Colonic mucosa (tissue), 4 donors: ENCODE results near the gene GLCE. TPM values are rescaled to one million over a fixed set of nuclear protein-coding genes. Genes with fewer than 3 reads are reported as not detected.

Experiments used
- DNase-seq: peaks from one replicate; pipeline ENCODE4 v3.0.0-alpha.2; 2020
- H3K27ac ChIP-seq: fragments of 200-600 bp; one replicate; pipeline ENCODE4 v1.8.0; 2021
- H3K27me3 ChIP-seq: fragments of 200-600 bp; one replicate; pipeline ENCODE4 v1.8.0; 2021
- H3K36me3 ChIP-seq: fragments of 200-600 bp; one replicate; pipeline ENCODE4 v1.8.0; 2021
- H3K4me1 ChIP-seq: fragments of 200-600 bp; one replicate; pipeline ENCODE4 v1.8.0; 2021; ENCODE audit warnings: mild to moderate bottlenecking
- H3K4me3 ChIP-seq: fragments of 200-600 bp; one replicate; pipeline ENCODE4 v1.8.0; 2021
- H3K9ac ChIP-seq, 2 donors: one replicate each; pipeline ENCODE4 v1.7.0; 2013; ENCODE audit warnings: control low read depth in 2 of 2, low read depth in 2 of 2, low read length in 2 of 2
- H3K9me3 ChIP-seq: fragments of 200-600 bp; one replicate; pipeline ENCODE4 v1.8.0; 2021
- intact Hi-C: fragments of 100-400 bp; cut with DNase I; formaldehyde crosslinking; loops from one replicate; pipeline ENCODE4 v1.14.1; 2022
- total RNA-seq, 2 donors: library from RNA; stranded (reverse); fragmentation: NEBNext Ultra II Directional in 1 of 2; extraction: Animal tissue kit (Norgen Biotek cat#: 25700) in 1 of 2; gene quantifications; one replicate each; pipeline ENCODE4 v1.2.1, GENCODE V29; 2021
- TF ChIP-seq, protein P1 (sequence below): fragments of 200-600 bp; IDR thresholded peaks from one replicate; pipeline ENCODE4 v1.8.0; 2022; ENCODE audit warnings: antibody characterized with exemption, mild to moderate bottlenecking
- donor health status: healthy.
- donor health status: DM: no; HTN: no; CAD: no.
- donor health status: DM: no; HTN: no; CAD: no.

GLCE gene
- total RNA-seq, 2 donors from 2014 or later, result 28.0 to 61.1 TPM

DNA sequence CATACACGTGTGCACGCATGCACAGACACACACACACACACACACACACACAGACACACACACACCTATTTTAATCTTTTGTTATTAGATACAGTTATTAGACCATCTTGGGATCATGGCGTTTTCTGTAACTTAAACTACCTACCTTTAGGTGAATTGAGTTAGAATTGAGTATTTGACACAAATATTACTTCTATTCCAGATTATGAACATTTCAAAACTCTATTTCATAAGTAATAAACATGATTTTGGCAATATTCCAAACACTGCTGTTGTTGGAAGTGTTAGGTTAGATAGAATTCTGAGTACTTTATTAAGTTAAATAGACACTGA is 65.6 kb downstream of the GLCE start:
- Histone ChIP-seq H3K27me3 (no peaks in the 10 kb centered on the region), H3K4me1 (no peaks in the 10 kb centered on the region), H3K9me3 (no peaks in the 10 kb centered on the region), H3K27ac (no peak overlapping the region), H3K4me3 (no peak overlapping the region), H3K36me3 (no peaks in the 10 kb centered on the region), H3K9ac (no peak overlapping the region)
- TF ChIP-seq, protein P1, sequence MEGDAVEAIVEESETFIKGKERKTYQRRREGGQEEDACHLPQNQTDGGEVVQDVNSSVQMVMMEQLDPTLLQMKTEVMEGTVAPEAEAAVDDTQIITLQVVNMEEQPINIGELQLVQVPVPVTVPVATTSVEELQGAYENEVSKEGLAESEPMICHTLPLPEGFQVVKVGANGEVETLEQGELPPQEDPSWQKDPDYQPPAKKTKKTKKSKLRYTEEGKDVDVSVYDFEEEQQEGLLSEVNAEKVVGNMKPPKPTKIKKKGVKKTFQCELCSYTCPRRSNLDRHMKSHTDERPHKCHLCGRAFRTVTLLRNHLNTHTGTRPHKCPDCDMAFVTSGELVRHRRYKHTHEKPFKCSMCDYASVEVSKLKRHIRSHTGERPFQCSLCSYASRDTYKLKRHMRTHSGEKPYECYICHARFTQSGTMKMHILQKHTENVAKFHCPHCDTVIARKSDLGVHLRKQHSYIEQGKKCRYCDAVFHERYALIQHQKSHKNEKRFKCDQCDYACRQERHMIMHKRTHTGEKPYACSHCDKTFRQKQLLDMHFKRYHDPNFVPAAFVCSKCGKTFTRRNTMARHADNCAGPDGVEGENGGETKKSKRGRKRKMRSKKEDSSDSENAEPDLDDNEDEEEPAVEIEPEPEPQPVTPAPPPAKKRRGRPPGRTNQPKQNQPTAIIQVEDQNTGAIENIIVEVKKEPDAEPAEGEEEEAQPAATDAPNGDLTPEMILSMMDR, result no peak
- intact Hi-C loops, result loop anchor here (1.0 to 10.0 kb wide), 2 partner anchors 61 to 167 kb away; partner anchors contain the start of gene GLCE
- no peak for DNase-seq

DNA sequence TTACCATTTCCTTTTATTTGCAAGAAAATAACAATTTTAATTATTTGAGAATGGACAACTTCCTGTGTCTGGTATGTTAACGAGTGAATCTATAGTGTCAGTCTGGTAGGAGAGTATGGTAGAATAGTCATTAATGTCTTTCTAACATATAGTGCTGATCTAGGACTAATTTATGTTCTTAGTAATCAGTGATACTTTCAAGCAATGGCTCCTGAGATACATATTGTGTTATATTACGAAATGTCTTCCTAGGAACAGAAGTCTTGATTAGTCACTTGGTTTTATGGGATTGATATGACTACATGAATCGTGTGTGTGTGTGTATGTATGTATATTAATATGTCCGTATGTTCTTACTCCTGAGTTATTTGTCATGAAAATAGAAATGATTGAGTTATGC is 71.7 kb downstream of the GLCE start:
- H3K36me3 ChIP-seq, result no peaks in the 10 kb centered on the region
- no peak overlapping the region for H3K4me3 ChIP-seq
- H3K4me1 ChIP-seq, result no peaks in the 10 kb centered on the region
- no peak overlapping the region for H3K27ac ChIP-seq
- H3K27me3 ChIP-seq, result no peaks in the 10 kb centered on the region
- no peaks in the 10 kb centered on the region for H3K9me3 ChIP-seq
- no peak for DNase-seq
- intact Hi-C loops, result no loop called here
- TF ChIP-seq, protein P1, result no peak
- H3K9ac ChIP-seq, result no peak overlapping the region

DNA sequence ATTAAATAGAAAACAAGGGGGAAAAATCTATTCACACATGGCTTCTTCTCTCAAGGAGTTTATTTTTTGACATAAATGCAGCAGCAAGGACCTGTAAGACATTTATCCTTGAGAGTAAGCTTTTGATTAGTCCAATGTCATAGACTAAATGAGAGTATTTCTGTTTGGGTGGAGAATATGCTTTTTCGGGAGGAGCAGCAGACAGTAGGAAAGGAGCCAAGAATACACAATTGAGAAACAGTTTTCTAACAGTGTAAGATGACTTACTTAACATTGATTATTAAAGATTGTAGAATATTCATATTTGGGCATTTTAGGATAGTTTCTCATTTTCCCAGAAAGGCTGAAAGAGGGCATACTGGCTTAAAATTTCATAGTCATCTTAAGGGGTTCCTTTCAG is 72.3 kb downstream of the GLCE start:
- H3K36me3 ChIP-seq, result no peaks in the 10 kb centered on the region
- no peak for DNase-seq
- no peak overlapping the region for H3K27ac ChIP-seq
- H3K9ac ChIP-seq, result no peak overlapping the region
- H3K27me3 ChIP-seq, result no peaks in the 10 kb centered on the region
- H3K4me1 ChIP-seq, result no peaks in the 10 kb centered on the region
- intact Hi-C loops, result no loop called here
- TF ChIP-seq, protein P1, result no peak
- H3K4me3 ChIP-seq, result no peak overlapping the region
- H3K9me3 ChIP-seq, result no peaks in the 10 kb centered on the region

DNA sequence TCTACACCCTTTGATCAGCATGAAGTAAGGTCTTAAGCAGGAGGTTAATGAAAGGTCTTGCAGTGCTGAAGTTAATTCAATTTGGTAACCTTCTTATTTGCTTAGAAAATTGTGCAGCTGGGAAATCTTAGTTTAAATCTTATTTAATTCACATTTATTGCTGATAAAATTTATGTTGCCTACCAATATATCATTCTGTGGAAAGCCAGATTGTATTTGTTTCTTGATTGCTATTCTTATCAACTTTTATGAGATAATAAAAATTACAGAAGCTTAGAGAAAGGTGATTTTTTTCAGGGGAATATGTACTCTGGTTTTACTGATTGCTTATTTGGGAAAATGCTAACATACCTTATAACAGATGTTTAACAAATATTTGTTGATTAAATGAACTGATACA is 74.2 kb downstream of the GLCE start:
- intact Hi-C loops, result no loop called here
- Histone ChIP-seq H3K27me3 (no peaks in the 10 kb centered on the region), H3K27ac (no peak overlapping the region), H3K36me3 (no peaks in the 10 kb centered on the region), H3K4me1 (no peaks in the 10 kb centered on the region), H3K9ac (no peak overlapping the region), H3K4me3 (no peak overlapping the region), H3K9me3 (no peaks in the 10 kb centered on the region)
- no peak for DNase-seq
- TF ChIP-seq, protein P1, result no peak

DNA sequence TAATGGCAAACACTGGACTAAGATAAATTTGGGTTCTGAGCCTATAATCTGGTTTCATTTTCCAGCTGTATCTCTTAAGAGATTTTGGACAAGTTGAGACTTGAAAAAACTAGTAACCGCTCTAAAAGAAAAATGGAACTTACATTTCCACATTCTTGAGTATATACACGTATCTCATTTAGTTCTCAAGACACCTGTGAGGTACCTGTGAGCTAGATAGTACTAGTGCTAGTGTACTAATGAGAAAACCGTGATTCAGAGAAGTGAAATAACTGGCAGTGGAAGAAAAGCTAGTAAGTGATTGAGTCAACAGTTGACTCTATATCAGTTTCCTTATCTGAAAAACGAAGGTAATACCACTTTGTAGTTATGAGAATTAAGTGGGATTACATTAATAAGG is 76.1 kb downstream of the GLCE start:
- no peak overlapping the region for H3K4me3 ChIP-seq
- H3K4me1 ChIP-seq, result no peaks in the 10 kb centered on the region
- no peaks in the 10 kb centered on the region for H3K9me3 ChIP-seq
- no peak overlapping the region for H3K9ac ChIP-seq
- no peak overlapping the region for H3K27ac ChIP-seq
- no peaks in the 10 kb centered on the region for H3K27me3 ChIP-seq
- no peak for DNase-seq
- TF ChIP-seq, protein P1, result no peak
- intact Hi-C loops, result no loop called here
- no peaks in the 10 kb centered on the region for H3K36me3 ChIP-seq

DNA sequence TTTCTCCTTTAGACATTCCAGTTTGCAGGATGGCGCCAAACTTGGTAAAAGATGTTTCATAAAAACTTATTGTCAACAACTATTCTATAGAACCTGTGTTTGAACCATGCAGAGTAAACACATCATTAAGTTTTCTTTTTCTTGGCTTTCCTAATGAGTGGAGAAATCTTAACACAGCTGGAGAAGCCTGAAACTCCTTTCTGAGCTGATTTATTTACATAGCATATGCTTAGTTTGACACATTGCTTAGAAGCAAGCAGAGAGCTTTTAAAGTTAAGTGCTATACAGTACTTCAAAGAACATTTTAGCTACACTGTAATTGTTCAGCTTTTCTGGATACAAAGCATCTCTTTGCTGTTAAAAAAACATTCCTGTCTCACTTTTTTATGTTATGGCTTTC is 77.3 kb downstream of the GLCE start:
- TF ChIP-seq, protein P1, result no peak
- DNase-seq, result no peak
- Histone ChIP-seq H3K4me1 (no peaks in the 10 kb centered on the region), H3K36me3 (no peaks in the 10 kb centered on the region), H3K27ac (no peak overlapping the region), H3K27me3 (no peaks in the 10 kb centered on the region), H3K9ac (no peak overlapping the region), H3K4me3 (no peak overlapping the region), H3K9me3 (no peaks in the 10 kb centered on the region)
- intact Hi-C loops, result no loop called here
